ENCODE results near the gene HEXB. TPM values are rescaled to one million over a fixed set of nuclear protein-coding genes. Genes with fewer than 3 reads are reported as not detected.

Gene HEXB
- total and polyA plus RNA-seq, 4 donors = 88.9 to 170 (median 153) TPM

DNA sequence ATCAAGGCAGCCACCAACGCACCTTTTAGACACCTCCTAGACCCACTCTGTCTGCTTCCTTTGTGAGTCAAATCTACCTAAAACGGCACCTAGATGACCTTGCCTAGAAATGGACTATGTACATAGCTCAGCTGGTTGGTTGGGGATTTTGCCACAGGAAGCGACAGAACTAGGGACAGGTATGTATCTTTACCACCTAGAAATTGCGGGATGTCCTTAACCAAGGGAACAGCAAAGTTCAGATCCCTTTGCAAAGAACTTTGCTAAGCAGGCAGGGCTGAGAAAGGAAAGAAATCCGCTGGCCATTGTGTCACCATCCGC lies 42.5 kb upstream of the HEXB start:
- H3K4me1 ChIP-seq (ENCODE audit: control insufficient read depth in 5 of 5, insufficient read depth in 5 of 5, low read length in 5 of 5) = peaks cover 0 to 38% (median 13%) of the 10 kb centered on the region in 5 donors

GRCh38 chr5:74643111-74643562 lies 41.9 kb upstream of the HEXB start:
- H3K9me3 ChIP-seq (ENCODE audit: control insufficient read depth in 4 of 4, insufficient read depth in 3 of 4, low read length in 3 of 4) = no peaks in the 10 kb centered on the region
- peak; percentile 2 for ATAC-seq (ENCODE audit: insufficient read depth, low FRiP score)
- no peak overlapping the region for H3K4me3 ChIP-seq
- H3K27ac ChIP-seq (ENCODE audit: low read depth in 1 of 2, low read length in 1 of 2) = peak overlapping the region in 1 of 2 donors; percentile 65
- DNase-seq = peak in 2 of 3 donors; percentile 75 to 85
- no peak overlapping the region for H3K9ac ChIP-seq (ENCODE audit: insufficient read depth in 1 of 2, low read length in 2 of 2)
- 25 to 28% methylated on average over 4 of the region's 4 CpGs for WGBS, 2 donors
- peaks cover 0 to 32% (median 9%) of the 10 kb centered on the region in 5 donors for H3K4me1 ChIP-seq (ENCODE audit: control insufficient read depth in 5 of 5, insufficient read depth in 5 of 5, low read length in 5 of 5)
- H3K27me3 ChIP-seq (ENCODE audit: control insufficient read depth in 3 of 3, insufficient read depth in 3 of 3, low read length in 2 of 3) = no peaks in the 10 kb centered on the region
- TF ChIP-seq CTCF (IDR thresholded peaks at IDR 0.05; ENCODE audit: control extremely low read depth, extremely low read depth) = no peak
- H3K36me3 ChIP-seq (ENCODE audit: control insufficient read depth in 4 of 4, insufficient read depth in 4 of 4, low read length in 4 of 4) = peaks cover 0 to 7% (median 0%) of the 10 kb centered on the region in 4 donors

More for the DNA sequence above, 42.5 kb upstream of the HEXB start:
- no peak for TF ChIP-seq CTCF (IDR thresholded peaks at IDR 0.05; ENCODE audit: control extremely low read depth, extremely low read depth)
- DNase-seq = no peak
- H3K9ac ChIP-seq (ENCODE audit: insufficient read depth in 1 of 2, low read length in 2 of 2) = peak overlapping the region in 1 of 2 donors; percentile 40
- no peak overlapping the region for H3K4me3 ChIP-seq
- peak overlapping the region in 1 of 2 donors; percentile 64 for H3K27ac ChIP-seq (ENCODE audit: low read depth in 1 of 2, low read length in 1 of 2)
- no peak for ATAC-seq (ENCODE audit: insufficient read depth, low FRiP score)
- WGBS, 2 donors = 41 to 66% methylated on average over 6 of the region's 6 CpGs
- no peaks in the 10 kb centered on the region for H3K9me3 ChIP-seq (ENCODE audit: control insufficient read depth in 4 of 4, insufficient read depth in 3 of 4, low read length in 3 of 4)
- H3K36me3 ChIP-seq (ENCODE audit: control insufficient read depth in 4 of 4, insufficient read depth in 4 of 4, low read length in 4 of 4) = peaks cover 0 to 7% (median 0%) of the 10 kb centered on the region in 4 donors
- no peaks in the 10 kb centered on the region for H3K27me3 ChIP-seq (ENCODE audit: control insufficient read depth in 3 of 3, insufficient read depth in 3 of 3, low read length in 2 of 3)

DNA sequence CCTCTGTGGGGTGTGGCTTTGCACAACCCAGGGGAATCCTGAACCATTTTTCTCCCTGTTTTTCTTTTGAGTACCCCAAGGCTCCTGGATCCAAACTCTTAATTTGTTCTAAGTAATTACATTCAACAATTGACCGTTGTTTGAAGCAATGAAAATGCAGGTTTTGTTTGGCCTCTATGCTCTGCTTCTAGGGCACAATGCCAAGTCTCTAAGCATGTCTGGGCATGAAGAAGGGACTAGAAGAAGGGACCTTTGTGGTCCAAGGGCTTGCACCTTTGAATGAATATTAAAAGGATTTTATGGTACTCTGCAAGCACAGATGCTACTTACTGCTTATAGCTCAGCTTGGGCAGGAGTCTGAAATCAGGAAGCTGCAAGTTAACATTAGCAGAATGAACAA lies 37.9 kb upstream of the HEXB start:
- Histone ChIP-seq H3K27me3 (ENCODE audit: control insufficient read depth in 3 of 3, insufficient read depth in 3 of 3, low read length in 2 of 3) (no peaks in the 10 kb centered on the region), H3K4me3 (no peak overlapping the region), H3K9me3 (ENCODE audit: control insufficient read depth in 4 of 4, insufficient read depth in 3 of 4, low read length in 3 of 4) (no peaks in the 10 kb centered on the region), H3K27ac (ENCODE audit: low read depth in 1 of 2, low read length in 1 of 2) (no peak overlapping the region), H3K9ac (ENCODE audit: insufficient read depth in 1 of 2, low read length in 2 of 2) (no peak overlapping the region), H3K36me3 (ENCODE audit: control insufficient read depth in 4 of 4, insufficient read depth in 4 of 4, low read length in 4 of 4) (no peaks in the 10 kb centered on the region), H3K4me1 (ENCODE audit: control insufficient read depth in 5 of 5, insufficient read depth in 5 of 5, low read length in 5 of 5) (peaks cover 0 to 28% (median 8%) of the 10 kb centered on the region in 5 donors)
- ATAC-seq (ENCODE audit: insufficient read depth, low FRiP score) (no peak), DNase-seq (no peak)
- WGBS, 2 donors = 71 to 80% methylated on average over 1 of the region's 1 CpG
- no peak for TF ChIP-seq CTCF (IDR thresholded peaks at IDR 0.05; ENCODE audit: control extremely low read depth, extremely low read depth)

- H3K27me3 ChIP-seq (ENCODE audit: control insufficient read depth in 3 of 3, insufficient read depth in 3 of 3, low read length in 2 of 3) = no peaks in the 10 kb centered on the region
- ATAC-seq (ENCODE audit: insufficient read depth, low FRiP score) (peak; percentile 66), DNase-seq (peak; percentile 42 to 86 (median 81))
- peaks cover 0 to 11% (median 0%) of the 10 kb centered on the region in 5 donors for H3K4me1 ChIP-seq (ENCODE audit: control insufficient read depth in 5 of 5, insufficient read depth in 5 of 5, low read length in 5 of 5)
- no peak overlapping the region for H3K27ac ChIP-seq (ENCODE audit: low read depth in 1 of 2, low read length in 1 of 2)
- H3K9ac ChIP-seq (ENCODE audit: insufficient read depth in 1 of 2, low read length in 2 of 2) = no peak overlapping the region
- no peak overlapping the region for H3K4me3 ChIP-seq
- WGBS, 2 donors = 13 to 17% methylated on average over 6 of the region's 6 CpGs
- H3K9me3 ChIP-seq (ENCODE audit: control insufficient read depth in 4 of 4, insufficient read depth in 3 of 4, low read length in 3 of 4) = no peaks in the 10 kb centered on the region
- TF ChIP-seq CTCF (IDR thresholded peaks at IDR 0.05; ENCODE audit: control extremely low read depth, extremely low read depth) = peak; percentile 63
- H3K36me3 ChIP-seq (ENCODE audit: control insufficient read depth in 4 of 4, insufficient read depth in 4 of 4, low read length in 4 of 4) = no peaks in the 10 kb centered on the region
These were observed 36.2 kb upstream of the HEXB start for GRCh38 chr5:74648835-74649293.

Data from lung (tissue), 12 donors.